Mesenchymal stem cell (in vitro differentiated cells and primary cell): ENCODE results near the gene C19orf47. TPM values are rescaled to one million over a fixed set of nuclear protein-coding genes. Genes with fewer than 3 reads are reported as not detected.

ENCODE experiments used
- small RNA-seq: library from polyadenylated mRNA; stranded (forward); fragments of <200 nt; extraction: miRNeasy Mini kit (QIAGEN cat#:217004); gene quantifications from one replicate; pipeline ENCODE3, GENCODE V24; 2013; ENCODE audit warnings: low read depth

Gene C19orf47

Small RNAs within 50 kb of the gene (small RNA-seq; reads per million reads assigned to genes)
- gene MIR641, result 87.7 reads per million, percentile 92 among the genes with 10 or more reads in this experiment
- not detected for gene MIR6796
- not detected for gene RF00019
- gene RNU6-945P, result not detected
